ENCODE data around the gene MAPK10.

Gene MAPK10

GRCh38 chr4:85952528-85952927 lies 407.3 kb downstream of the MAPK10 start:
- peak; percentile 48 for DNase-seq (ENCODE audit: low read depth)
- no peak overlapping the region for H3K4me3 ChIP-seq (ENCODE audit: low read length)
- TF ChIP-seq, protein P1, sequence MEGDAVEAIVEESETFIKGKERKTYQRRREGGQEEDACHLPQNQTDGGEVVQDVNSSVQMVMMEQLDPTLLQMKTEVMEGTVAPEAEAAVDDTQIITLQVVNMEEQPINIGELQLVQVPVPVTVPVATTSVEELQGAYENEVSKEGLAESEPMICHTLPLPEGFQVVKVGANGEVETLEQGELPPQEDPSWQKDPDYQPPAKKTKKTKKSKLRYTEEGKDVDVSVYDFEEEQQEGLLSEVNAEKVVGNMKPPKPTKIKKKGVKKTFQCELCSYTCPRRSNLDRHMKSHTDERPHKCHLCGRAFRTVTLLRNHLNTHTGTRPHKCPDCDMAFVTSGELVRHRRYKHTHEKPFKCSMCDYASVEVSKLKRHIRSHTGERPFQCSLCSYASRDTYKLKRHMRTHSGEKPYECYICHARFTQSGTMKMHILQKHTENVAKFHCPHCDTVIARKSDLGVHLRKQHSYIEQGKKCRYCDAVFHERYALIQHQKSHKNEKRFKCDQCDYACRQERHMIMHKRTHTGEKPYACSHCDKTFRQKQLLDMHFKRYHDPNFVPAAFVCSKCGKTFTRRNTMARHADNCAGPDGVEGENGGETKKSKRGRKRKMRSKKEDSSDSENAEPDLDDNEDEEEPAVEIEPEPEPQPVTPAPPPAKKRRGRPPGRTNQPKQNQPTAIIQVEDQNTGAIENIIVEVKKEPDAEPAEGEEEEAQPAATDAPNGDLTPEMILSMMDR (IDR thresholded peaks at IDR 0.05; ENCODE audit: insufficient read depth, low read depth, low read length, missing control alignments): no peak

DNA sequence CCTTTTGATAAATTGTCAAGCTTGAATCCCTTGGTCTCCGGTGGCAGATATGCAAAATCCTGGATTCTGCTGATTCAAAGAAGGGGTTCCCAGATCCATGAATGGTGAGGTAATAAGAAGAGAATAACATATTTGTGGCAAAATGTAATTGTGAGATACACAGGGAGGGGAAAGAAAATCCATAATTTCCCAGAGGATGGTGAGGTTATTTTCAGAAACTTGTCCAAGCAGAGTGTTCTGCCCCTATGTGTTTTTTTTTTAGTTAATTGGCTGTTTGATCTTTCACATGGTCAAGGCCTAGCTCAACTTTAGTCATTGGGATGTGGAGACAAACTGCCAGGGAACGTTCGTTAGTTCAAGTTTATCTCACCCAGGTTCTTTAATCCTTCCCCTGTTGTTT lies 408.8 kb downstream of the MAPK10 start:
- DNase-seq (ENCODE audit: low read depth): no peak
- no peak overlapping the region for H3K4me3 ChIP-seq (ENCODE audit: low read length)
- TF ChIP-seq, protein P1 (IDR thresholded peaks at IDR 0.05; ENCODE audit: insufficient read depth, low read depth, low read length, missing control alignments): no peak

DNA sequence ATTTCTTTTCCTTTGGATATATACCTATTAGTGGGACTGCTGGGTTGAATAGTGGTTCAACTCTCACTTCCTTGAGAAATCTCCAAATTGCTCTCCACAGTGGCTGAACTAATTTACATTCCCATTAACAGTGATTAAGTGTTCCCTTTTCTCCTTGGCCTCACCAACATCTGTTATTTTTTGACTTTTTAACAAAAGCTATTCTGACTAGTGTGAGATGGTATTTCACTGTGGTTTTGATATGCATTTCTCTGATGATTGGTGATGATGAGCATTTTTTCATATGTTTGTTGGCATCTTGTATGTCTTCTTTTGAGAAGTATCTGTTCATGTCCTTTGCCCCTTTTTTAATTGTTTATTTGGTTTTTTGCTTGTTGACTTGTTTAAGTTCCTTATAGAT lies 413.0 kb downstream of the MAPK10 start:
- no peak for DNase-seq (ENCODE audit: low read depth)
- TF ChIP-seq, protein P1 (IDR thresholded peaks at IDR 0.05; ENCODE audit: insufficient read depth, low read depth, low read length, missing control alignments): no peak
- no peak overlapping the region for H3K4me3 ChIP-seq (ENCODE audit: low read length)

DNA sequence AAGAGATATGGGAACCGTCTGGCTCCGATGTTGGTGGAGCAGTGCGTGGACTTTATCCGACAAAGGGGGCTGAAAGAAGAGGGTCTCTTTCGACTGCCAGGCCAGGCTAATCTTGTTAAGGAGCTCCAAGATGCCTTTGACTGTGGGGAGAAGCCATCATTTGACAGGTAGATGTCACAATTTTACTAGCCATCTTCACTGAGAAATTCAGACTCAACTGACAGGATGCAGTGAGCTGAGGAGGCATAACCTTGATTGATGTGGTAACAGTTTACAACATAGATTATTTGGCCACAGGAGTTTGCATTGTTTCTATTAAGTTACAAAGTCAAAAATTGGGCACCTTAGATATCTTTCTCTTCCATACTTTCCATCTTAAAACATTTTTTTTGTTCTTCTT lies 417.7 kb downstream of the MAPK10 start:
- no peak overlapping the region for H3K4me3 ChIP-seq (ENCODE audit: low read length)
- no peak for DNase-seq (ENCODE audit: low read depth)
- TF ChIP-seq, protein P1 (IDR thresholded peaks at IDR 0.05; ENCODE audit: insufficient read depth, low read depth, low read length, missing control alignments): no peak

DNA sequence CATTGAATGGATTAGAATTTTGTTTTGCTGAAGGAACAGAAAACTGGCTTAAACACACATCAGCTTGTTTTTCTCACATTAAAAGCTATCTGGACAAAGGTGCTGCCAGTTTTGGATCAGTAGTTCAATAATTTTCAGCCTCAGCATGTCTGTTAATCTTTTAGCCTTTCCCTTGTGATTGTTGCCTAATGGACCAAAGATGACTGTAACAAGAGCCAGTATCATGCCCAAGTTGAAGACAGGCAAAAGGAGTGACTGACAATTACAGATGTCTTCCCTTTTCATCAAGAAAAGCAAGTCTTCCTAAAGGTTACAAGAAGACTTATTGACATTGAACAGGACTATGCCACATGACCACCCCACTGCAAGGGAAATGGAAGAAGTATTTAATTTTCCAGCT lies 419.7 kb downstream of the MAPK10 start:
- TF ChIP-seq, protein P1 (IDR thresholded peaks at IDR 0.05; ENCODE audit: insufficient read depth, low read depth, low read length, missing control alignments): no peak
- H3K4me3 ChIP-seq (ENCODE audit: low read length): no peak overlapping the region
- no peak for DNase-seq (ENCODE audit: low read depth)
